B cell (primary cell): ENCODE results near the gene PPP1R3C. TPM values are rescaled to one million over a fixed set of nuclear protein-coding genes. Genes with fewer than 3 reads are reported as not detected.

ENCODE experiments used
- ATAC-seq: fragments of 200-7000 bp; cut with Tn5 transposase; one replicate; pipeline ENCODE4 v1.10.0; 2021; ENCODE audit warnings: low read depth, mild to moderate bottlenecking, moderate number of reproducible peaks, moderate library complexity
- CTCF ChIA-PET: fragments of 350-600 bp; sonication (Branson Sonifier 250); formaldehyde crosslinking; loops from one replicate; lab custom pipeline; 2021; ENCODE audit warnings: antibody characterized with exemption, inconsistent platforms; lab: Charles Lee
- POLR2A ChIA-PET: fragments of 350-600 bp; sonication (Branson Sonifier 250); formaldehyde crosslinking; loops from one replicate; lab custom pipeline; 2021; ENCODE audit warnings: antibody characterized with exemption; lab: Charles Lee
- DNase-seq: peaks from one replicate; pipeline ENCODE4 v3.0.0; 2013
- H2AFZ ChIP-seq: 2 replicates; pipeline ENCODE4 v1.6.1; 2012; ENCODE audit warnings: mild to moderate bottlenecking, low read depth, low read length; ENCODE audit not compliant: insufficient read depth, poor library complexity, severe bottlenecking
- H3K27ac ChIP-seq, 2 donors: 1 replicate in 1 of 2; 2 replicates in 1 of 2; pipeline ENCODE4 v1.5.1; 2012 to 2013; ENCODE audit warnings: low read length in 2 of 2, mild to moderate bottlenecking in 2 of 2, moderate library complexity in 1 of 2
- H3K27me3 ChIP-seq, 4 experiments: fragments of 200-600 bp in 1 of 4; sonication (generic) in 1 of 4; replicated peaks in 1 of 4; 1 replicate in 2 of 4; 2 replicates in 2 of 4; pipeline versions ENCODE4 v1.6.1 to v1.7.0; 2013 to 2016; ENCODE audit warnings: low read length in 3 of 4, mild to moderate bottlenecking in 2 of 4, mixed read lengths in 1 of 4, moderate library complexity in 1 of 4; ENCODE audit not compliant: insufficient read depth in 4 of 4, control insufficient read depth in 3 of 4; ENCODE audit errors: control extremely low read depth in 1 of 4
- H3K36me3 ChIP-seq, 2 experiments: replicated peaks in 1 of 2; 1 replicate in 1 of 2; 2 replicates in 1 of 2; pipeline versions ENCODE4 v1.6.1 to v1.7.1; 2013; ENCODE audit warnings: low read length in 1 of 2; ENCODE audit not compliant: insufficient read depth in 2 of 2, control insufficient read depth in 1 of 2; ENCODE audit errors: control extremely low read depth in 1 of 2, extremely low read depth in 1 of 2
- H3K4me1 ChIP-seq, 2 donors: fragments of 200-600 bp in 1 of 2; sonication (generic) in 1 of 2; 1 replicate in 1 of 2; 2 replicates in 1 of 2; pipeline versions ENCODE4 v1.5.1 to v1.6.1; 2013 to 2017; ENCODE audit warnings: low read length in 2 of 2; ENCODE audit not compliant: control insufficient read depth in 2 of 2, insufficient read depth in 2 of 2
- H3K4me2 ChIP-seq: replicated peaks from 2 replicates; pipeline ENCODE3; 2012; ENCODE audit warnings: mild to moderate bottlenecking, low read depth, low read length; ENCODE audit not compliant: poor library complexity, severe bottlenecking
- H3K4me3 ChIP-seq, 5 experiments: fragments of 200-600 bp in 1 of 5; sonication (generic) in 1 of 5; 1 replicate in 3 of 5; 2 replicates in 2 of 5; pipeline versions ENCODE4 v1.5.1 to v1.7.0; 2011 to 2016; ENCODE audit warnings: low read length in 4 of 5, mild to moderate bottlenecking in 4 of 5, low read depth in 2 of 5, control low read depth in 1 of 5, moderate library complexity in 1 of 5; ENCODE audit not compliant: insufficient read depth in 1 of 5; ENCODE audit errors: control extremely low read depth in 1 of 5, extremely low read depth in 1 of 5
- H3K79me2 ChIP-seq: fragments of 200-600 bp; sonication (generic); one replicate; pipeline ENCODE4 v1.6.0; 2016; ENCODE audit warnings: low read length; ENCODE audit not compliant: control insufficient read depth, insufficient read depth
- H3K9ac ChIP-seq: fragments of 200-600 bp; sonication (generic); 2 replicates; pipeline ENCODE4 v1.6.1; 2017; ENCODE audit warnings: mild to moderate bottlenecking, low read length, moderate library complexity
- H3K9me3 ChIP-seq, 3 donors: one replicate each; pipeline versions ENCODE4 v1.6.1 to v1.7.1; 2013; ENCODE audit warnings: low read length in 2 of 3; ENCODE audit not compliant: control insufficient read depth in 2 of 3, insufficient read depth in 1 of 3; ENCODE audit errors: control extremely low read depth in 1 of 3
- H4K20me1 ChIP-seq: 2 replicates; pipeline ENCODE4 v1.6.0; 2012; ENCODE audit warnings: mild to moderate bottlenecking, low read length; ENCODE audit not compliant: insufficient read depth, control insufficient read depth, poor library complexity, severe bottlenecking
- H3K27ac Mint-ChIP-seq: one replicate; pipeline ENCODE4 v1.8.0; 2021; ENCODE audit warnings: mixed read lengths
- H3K27me3 Mint-ChIP-seq: one replicate; pipeline ENCODE4 v1.8.0; 2021; ENCODE audit warnings: mixed read lengths
- H3K4me1 Mint-ChIP-seq: one replicate; pipeline ENCODE4 v1.8.0; 2021; ENCODE audit warnings: mixed read lengths
- H3K4me3 Mint-ChIP-seq: one replicate; pipeline ENCODE4 v1.8.0; 2021; ENCODE audit warnings: mixed read lengths
- H3K9me3 Mint-ChIP-seq: one replicate; pipeline ENCODE4 v1.8.0; 2022; ENCODE audit warnings: mixed read lengths; ENCODE audit not compliant: insufficient read depth
- EZH2 ChIP-seq: IDR thresholded peaks from 2 replicates; pipeline ENCODE4 v1.6.1; 2012; ENCODE audit warnings: borderline replicate concordance, low read depth, mild to moderate bottlenecking, moderate library complexity, low read length; ENCODE audit not compliant: insufficient read depth, poor library complexity, severe bottlenecking
- WGBS: methylation state at CpG from one replicate; pipeline ENCODE4 v1.1.5; 2013; ENCODE audit warnings: missing lambda C conversion rate; ENCODE audit not compliant: insufficient coverage; 5-methylcytosine and 5-hydroxymethylcytosine counted together
- intact Hi-C: fragments of 100-400 bp; cut with micrococcal nuclease; formaldehyde crosslinking; loops from one replicate; pipeline ENCODE4 v1.10.0; 2022
- polyA plus RNA-seq: library from polyadenylated mRNA; depleted of rRNA; stranded (reverse); fragments of >200 nt; gene quantifications from 2 replicates; pipeline ENCODE4 v1.2.3, GENCODE V29; 2012
- total RNA-seq, 2 donors: library from RNA; stranded (reverse); fragments of 120-200 nt in 1 of 2; gene quantifications; 1 replicate in 1 of 2; 2 replicates in 1 of 2; pipeline versions ENCODE4 v1.2.3 to v1.2.4, GENCODE V29; 2013 to 2022
- TF ChIP-seq, protein P1 (sequence below): fragments of 200-600 bp; IDR thresholded peaks from one replicate; pipeline ENCODE4 v1.8.0; 2022; ENCODE audit warnings: antibody characterized with exemption, mild to moderate bottlenecking

The PPP1R3C gene
- total and polyA plus RNA-seq, 2 donors (not counting 1 experiment from before 2014, with no cell fraction given) = not detected

DNA sequence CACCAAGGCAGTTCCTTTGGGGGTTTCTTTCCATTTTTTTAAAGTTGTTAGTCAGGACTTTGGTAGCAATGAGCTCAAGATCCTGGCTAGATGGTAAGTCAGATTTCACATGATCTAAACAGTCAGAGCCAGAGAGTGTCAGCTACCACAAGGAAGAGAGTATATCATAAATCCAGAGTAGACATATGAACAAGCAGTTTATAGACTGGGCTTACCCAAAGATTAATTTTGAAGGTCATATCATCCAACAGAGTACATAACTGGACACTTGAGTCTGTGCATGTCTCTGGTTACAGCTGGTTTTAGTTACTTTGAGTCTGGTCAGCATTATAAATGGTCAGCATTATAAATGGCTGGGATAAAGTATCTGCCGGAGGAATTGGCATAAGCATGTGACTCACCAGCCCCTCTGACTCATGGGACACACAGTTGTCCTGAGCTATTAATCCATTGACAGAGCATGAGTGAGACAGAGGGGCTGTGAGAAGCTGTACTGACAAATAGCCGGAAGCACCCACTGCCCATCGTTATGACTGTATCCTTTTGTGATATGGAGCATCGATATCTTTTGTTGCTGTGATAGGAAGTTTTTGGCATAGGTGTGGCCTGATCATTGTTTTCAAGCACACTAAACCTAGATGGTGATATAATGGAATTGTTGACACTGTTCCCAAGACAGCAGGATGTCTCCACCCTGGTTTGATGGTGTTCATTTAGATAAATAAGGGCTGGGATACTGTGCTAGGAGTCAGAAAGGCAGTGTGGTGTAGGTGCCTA is 19.3 kb downstream of the PPP1R3C start:
- Histone ChIP-seq H4K20me1 (no peaks in the 10 kb centered on the region), H3K4me1 (no peaks in the 10 kb centered on the region), H3K4me2 (no peak overlapping the region), H3K4me3 (no peak overlapping the region), H3K36me3 (no peaks in the 10 kb centered on the region), H3K27ac (no peak overlapping the region), H3K9me3 (no peaks in the 10 kb centered on the region), H2AFZ (no peak overlapping the region), H3K27me3 (peaks cover 0 to 2% (median 0%) of the 10 kb centered on the region in 4 experiments), H3K79me2 (no peaks in the 10 kb centered on the region), H3K9ac (no peak overlapping the region)
- DNase-seq = no peak
- no peaks in the 10 kb centered on the region for H3K4me1 Mint-ChIP-seq
- no peak overlapping the region for H3K4me3 Mint-ChIP-seq
- ATAC-seq = no peak
- ChIA-PET POLR2A (no interaction called here), CTCF (no interaction called here)
- H3K27me3 Mint-ChIP-seq = peaks cover 17% of the 10 kb centered on the region
- intact Hi-C loops = no loop called here
- TF ChIP-seq, protein P1, sequence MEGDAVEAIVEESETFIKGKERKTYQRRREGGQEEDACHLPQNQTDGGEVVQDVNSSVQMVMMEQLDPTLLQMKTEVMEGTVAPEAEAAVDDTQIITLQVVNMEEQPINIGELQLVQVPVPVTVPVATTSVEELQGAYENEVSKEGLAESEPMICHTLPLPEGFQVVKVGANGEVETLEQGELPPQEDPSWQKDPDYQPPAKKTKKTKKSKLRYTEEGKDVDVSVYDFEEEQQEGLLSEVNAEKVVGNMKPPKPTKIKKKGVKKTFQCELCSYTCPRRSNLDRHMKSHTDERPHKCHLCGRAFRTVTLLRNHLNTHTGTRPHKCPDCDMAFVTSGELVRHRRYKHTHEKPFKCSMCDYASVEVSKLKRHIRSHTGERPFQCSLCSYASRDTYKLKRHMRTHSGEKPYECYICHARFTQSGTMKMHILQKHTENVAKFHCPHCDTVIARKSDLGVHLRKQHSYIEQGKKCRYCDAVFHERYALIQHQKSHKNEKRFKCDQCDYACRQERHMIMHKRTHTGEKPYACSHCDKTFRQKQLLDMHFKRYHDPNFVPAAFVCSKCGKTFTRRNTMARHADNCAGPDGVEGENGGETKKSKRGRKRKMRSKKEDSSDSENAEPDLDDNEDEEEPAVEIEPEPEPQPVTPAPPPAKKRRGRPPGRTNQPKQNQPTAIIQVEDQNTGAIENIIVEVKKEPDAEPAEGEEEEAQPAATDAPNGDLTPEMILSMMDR = no peak
- TF ChIP-seq EZH2 = no peak
- H3K9me3 Mint-ChIP-seq = no peaks in the 10 kb centered on the region
- no peak overlapping the region for H3K27ac Mint-ChIP-seq
- WGBS = 93% methylated on average over 4 of the region's 4 CpGs

DNA sequence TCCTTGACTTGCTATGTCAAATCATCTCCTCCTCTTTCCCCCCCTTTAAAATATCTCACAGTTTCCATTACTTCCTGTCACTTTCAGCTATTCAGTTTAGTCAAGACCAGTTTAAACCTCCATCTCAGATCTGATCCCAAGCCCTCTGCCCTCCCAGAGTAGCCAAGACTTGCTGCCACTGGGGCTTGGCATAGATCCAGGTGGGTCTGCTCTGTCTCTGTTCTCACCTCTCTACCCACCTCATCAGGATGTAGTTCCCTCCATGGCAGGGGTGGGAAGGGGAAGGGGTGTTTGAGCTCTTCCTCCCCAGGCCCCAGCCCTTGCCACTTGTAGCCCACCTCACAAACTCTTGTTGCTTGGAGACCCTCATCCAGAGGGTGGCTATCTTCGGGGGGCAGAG is 22.0 kb downstream of the PPP1R3C start:
- Histone ChIP-seq H3K4me1 (no peaks in the 10 kb centered on the region), H3K27me3 (peaks cover 0 to 2% (median 0%) of the 10 kb centered on the region in 4 experiments), H3K36me3 (no peaks in the 10 kb centered on the region), H3K79me2 (no peaks in the 10 kb centered on the region), H3K4me3 (no peak overlapping the region), H3K9ac (no peak overlapping the region), H2AFZ (no peak overlapping the region), H4K20me1 (no peaks in the 10 kb centered on the region), H3K27ac (no peak overlapping the region), H3K4me2 (no peak overlapping the region), H3K9me3 (peaks cover 0 to 1% (median 0%) of the 10 kb centered on the region in 3 donors)
- intact Hi-C loops = no loop called here
- Mint-ChIP-seq H3K4me3 (no peak overlapping the region), H3K27me3 (peaks cover 6% of the 10 kb centered on the region), H3K4me1 (no peaks in the 10 kb centered on the region), H3K27ac (no peak overlapping the region), H3K9me3 (peaks cover 2% of the 10 kb centered on the region)
- ChIA-PET CTCF (no interaction called here), POLR2A (no interaction called here)
- ATAC-seq (no peak), DNase-seq (no peak)
- WGBS = 78% methylated on average over 1 of the region's 1 CpG
- TF ChIP-seq, protein P1 = no peak
- no peak for TF ChIP-seq EZH2
